WTC11 (cell line): ENCODE measurements around the gene TROAP. TPM values are rescaled to one million over a fixed set of nuclear protein-coding genes. Genes with fewer than 3 reads are reported as not detected.

ENCODE experiments used
- ATAC-seq: fragments of 200-7000 bp; cut with Tn5 transposase; 2 replicates; pipeline ENCODE4 v1.10.0; 2021; ENCODE audit warnings: mild to moderate bottlenecking, moderate library complexity
- CTCF ChIA-PET: fragments of 300-600 bp; sonication (Branson Sonifier 250); formaldehyde crosslinking; loops from one replicate; lab custom pipeline; 2021; ENCODE audit warnings: antibody characterized with exemption; lab: Charles Lee
- POLR2A ChIA-PET: fragments of 350-600 bp; sonication (Branson Sonifier 250); formaldehyde crosslinking; loops from one replicate; lab custom pipeline; 2021; ENCODE audit warnings: antibody characterized with exemption; lab: Charles Lee
- DNase-seq: peaks from one replicate; pipeline ENCODE4 v3.0.0; 2021; ENCODE audit warnings: low spot score
- H3K27ac Mint-ChIP-seq: 2 replicates; pipeline ENCODE4 v1.8.0; 2021; ENCODE audit warnings: mixed read lengths
- H3K27me3 Mint-ChIP-seq: 2 replicates; pipeline ENCODE4 v1.8.0; 2021; ENCODE audit warnings: low read depth, mild to moderate bottlenecking, moderate library complexity, mixed read lengths
- H3K36me3 Mint-ChIP-seq: 2 replicates; pipeline ENCODE4 v1.8.0; 2021; ENCODE audit warnings: mixed read lengths
- H3K4me1 Mint-ChIP-seq: 2 replicates; pipeline ENCODE4 v1.8.0; 2022; ENCODE audit warnings: mixed read lengths
- H3K4me3 Mint-ChIP-seq: 2 replicates; pipeline ENCODE4 v1.8.0; 2021; ENCODE audit warnings: mild to moderate bottlenecking, moderate library complexity, mixed read lengths
- H3K9me3 Mint-ChIP-seq: 2 replicates; pipeline ENCODE4 v1.8.0; 2021; ENCODE audit warnings: mixed read lengths
- AFF4 ChIP-seq: sonication (generic); formaldehyde crosslinking; IDR thresholded peaks from 2 replicates; pipeline ENCODE4 v1.8.1; 2023; ENCODE audit warnings: mild to moderate bottlenecking, missing genetic modification reagents, borderline replicate concordance
- CDX4 ChIP-seq: fragments of 250-450 bp; sonication (Bioruptor Pico); IDR thresholded peaks from 2 replicates; pipeline ENCODE4 v1.9.0; 2021; ENCODE audit warnings: moderate library complexity, mild to moderate bottlenecking, inconsistent platforms, borderline replicate concordance
- HMGA2 ChIP-seq: fragments of 250-450 bp; sonication (Bioruptor Pico); IDR thresholded peaks from 2 replicates; pipeline ENCODE4 v1.4.0; 2021; ENCODE audit warnings: mild to moderate bottlenecking, moderate library complexity
- JAZF1 ChIP-seq: fragments of 250-450 bp; sonication (Bioruptor Pico); IDR thresholded peaks from 2 replicates; pipeline ENCODE4 v1.9.0; 2021; ENCODE audit warnings: moderate library complexity, mild to moderate bottlenecking, inconsistent platforms
- NFATC4 ChIP-seq: fragments of 250-450 bp; sonication (Bioruptor Pico); IDR thresholded peaks from 2 replicates; pipeline ENCODE4 v1.9.0; 2021; ENCODE audit warnings: mild to moderate bottlenecking
- OVOL2 ChIP-seq: fragments of 250-450 bp; sonication (Bioruptor Pico); IDR thresholded peaks from 2 replicates; pipeline ENCODE4 v1.9.0; 2021; ENCODE audit warnings: mild to moderate bottlenecking, borderline replicate concordance
- SMAD3 ChIP-seq: sonication (generic); formaldehyde crosslinking; IDR thresholded peaks from 2 replicates; pipeline ENCODE4 v1.8.0; 2022; ENCODE audit warnings: missing genetic modification reagents, mild to moderate bottlenecking, borderline replicate concordance
- STAT6 ChIP-seq: sonication (generic); formaldehyde crosslinking; conservative IDR thresholded peaks from 2 replicates; pipeline ENCODE4 v1.8.1; 2023; ENCODE audit warnings: mild to moderate bottlenecking, low read depth, missing genetic modification reagents, moderate library complexity
- USF2 ChIP-seq: sonication (generic); formaldehyde crosslinking; IDR thresholded peaks from 2 replicates; pipeline ENCODE4 v1.8.1; 2023; ENCODE audit warnings: mild to moderate bottlenecking, missing genetic modification reagents, moderate library complexity
- ZBTB43 ChIP-seq: sonication (generic); formaldehyde crosslinking; IDR thresholded peaks from 2 replicates; pipeline ENCODE4 v1.8.1; 2023; ENCODE audit warnings: mild to moderate bottlenecking, missing genetic modification reagents
- ZMAT4 ChIP-seq: fragments of 250-450 bp; sonication (Bioruptor Pico); IDR thresholded peaks from 2 replicates; pipeline ENCODE4 v1.9.0; 2021; ENCODE audit warnings: mild to moderate bottlenecking
- ZNF263 ChIP-seq: sonication (generic); formaldehyde crosslinking; IDR thresholded peaks from 2 replicates; pipeline ENCODE4 v1.8.1; 2022; ENCODE audit warnings: low read depth, mild to moderate bottlenecking, moderate library complexity, missing genetic modification reagents
- ZNF416 ChIP-seq: fragments of 250-450 bp; sonication (Bioruptor Pico); IDR thresholded peaks from 2 replicates; pipeline ENCODE4 v1.9.0; 2021; ENCODE audit warnings: mild to moderate bottlenecking, inconsistent platforms
- total RNA-seq: library from RNA; stranded (reverse); gene quantifications from 3 replicates; pipeline ENCODE4 v1.2.3, GENCODE V29; 2021

The TROAP gene
- total RNA-seq, 1 experiment from 2014 or later: 89.2 TPM

- POLR2A ChIA-PET: no interaction called here
- ATAC-seq: no peak
- CTCF ChIA-PET: interaction anchor here (2.0 to 3.9 kb wide), 3 partner anchors 12 to 236 kb away, joined by 6 to 264 read pairs (median 234); partner anchors contain the start of gene PRPH
- H3K36me3 Mint-ChIP-seq: no peaks in the 10 kb centered on the region
- no peak for DNase-seq
- H3K9me3 Mint-ChIP-seq: no peaks in the 10 kb centered on the region
- H3K4me3 Mint-ChIP-seq: peak overlapping the region; percentile 46; the same call in 1 of the 2 replicates
- H3K27ac Mint-ChIP-seq: no peak overlapping the region
- H3K27me3 Mint-ChIP-seq: peaks cover 99% of the 10 kb centered on the region
- TF ChIP-seq CDX4 (CRISPR knock-in tag) (no peak), HMGA2 (CRISPR knock-in tag) (no peak), ZNF416 (CRISPR knock-in tag) (no peak), USF2 (CRISPR knock-in tag) (no peak), ZMAT4 (CRISPR knock-in tag) (no peak), JAZF1 (CRISPR knock-in tag) (no peak), AFF4 (CRISPR knock-in tag) (no peak), OVOL2 (CRISPR knock-in tag) (no peak), NFATC4 (CRISPR knock-in tag) (no peak), ZNF263 (CRISPR knock-in tag) (no peak)
- H3K4me1 Mint-ChIP-seq: peaks cover 41% of the 10 kb centered on the region
Observed at GRCh38 chr12:49344486-49345050, 21.5 kb downstream of the TROAP start.

- TF ChIP-seq STAT6: no peak
- TF ChIP-seq ZBTB43: no peak
- TF ChIP-seq SMAD3 (CRISPR knock-in tag): no peak
- H3K27me3 Mint-ChIP-seq: peaks cover 99% of the 10 kb centered on the region
- H3K9me3 Mint-ChIP-seq: no peaks in the 10 kb centered on the region
- POLR2A ChIA-PET: interaction anchor here (1.2 kb wide), 1 partner anchor 23 kb away, joined by 7 read pairs; the partner anchor contains the start of gene TROAP
- CTCF ChIA-PET: interaction anchor here (1.3 to 6.5 kb wide), 4 partner anchors 8 to 235 kb away, joined by 4 to 212 read pairs (median 140); partner anchors contain the start of genes C1QL4 and PRPH
- DNase-seq: no peak
- no peak overlapping the region for H3K27ac Mint-ChIP-seq
- H3K36me3 Mint-ChIP-seq: no peaks in the 10 kb centered on the region
- H3K4me1 Mint-ChIP-seq: peaks cover 36% of the 10 kb centered on the region
- peak overlapping the region; percentile 75 for H3K4me3 Mint-ChIP-seq
- ATAC-seq: no peak
Observed at GRCh38 chr12:49345051-49345824, 22.2 kb downstream of the TROAP start.
